Effector CD8-positive, alpha-beta T cell (primary cell): ENCODE measurements around the gene KLHL26.

Source experiments
- DNase-seq: peaks from one replicate; lab custom pipeline; 2025; lab: John Stamatoyannopoulos, UW

KLHL26 gene

DNA sequence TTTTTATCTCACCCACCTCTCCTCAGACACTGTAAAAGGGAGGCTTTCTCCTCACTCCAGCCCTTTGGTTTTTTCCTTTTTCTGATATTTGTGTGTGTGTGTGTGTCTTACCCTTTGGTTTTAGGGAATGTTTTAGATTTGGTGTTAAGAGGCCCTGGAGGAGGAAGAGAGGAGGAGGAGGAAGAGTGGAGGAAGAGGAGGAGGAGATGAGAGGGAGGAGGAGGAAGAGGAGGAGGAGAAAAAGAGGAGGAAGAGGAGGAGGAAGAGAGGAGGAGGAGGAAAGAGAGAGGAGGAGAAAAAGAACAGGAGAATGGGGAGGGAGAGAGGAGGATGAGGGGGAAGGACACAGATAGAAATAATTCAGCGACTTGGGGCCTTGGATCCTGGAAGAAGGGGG lies 10.5 kb downstream of the KLHL26 start:
- no peak for DNase-seq

DNA sequence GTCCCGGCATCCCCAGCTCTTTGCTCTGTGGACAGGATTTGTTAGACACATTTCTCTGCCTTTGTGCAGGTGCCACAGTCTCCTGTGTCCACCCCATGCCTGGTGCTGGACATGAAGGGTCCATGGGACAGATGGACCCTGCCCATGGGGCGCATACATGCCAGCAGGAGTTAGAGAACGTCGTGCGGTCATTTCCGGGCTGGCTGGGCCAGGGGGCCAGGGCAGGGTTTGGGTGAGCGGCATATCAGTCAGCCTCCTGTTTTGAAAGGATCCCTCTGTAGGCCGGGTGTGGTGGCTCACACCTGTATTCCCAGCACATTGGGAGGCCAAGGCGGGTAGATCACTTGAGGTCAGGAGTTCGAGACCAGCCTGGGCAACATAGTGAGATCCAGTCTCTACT lies 11.0 kb downstream of the KLHL26 start:
- DNase-seq: no peak

DNA sequence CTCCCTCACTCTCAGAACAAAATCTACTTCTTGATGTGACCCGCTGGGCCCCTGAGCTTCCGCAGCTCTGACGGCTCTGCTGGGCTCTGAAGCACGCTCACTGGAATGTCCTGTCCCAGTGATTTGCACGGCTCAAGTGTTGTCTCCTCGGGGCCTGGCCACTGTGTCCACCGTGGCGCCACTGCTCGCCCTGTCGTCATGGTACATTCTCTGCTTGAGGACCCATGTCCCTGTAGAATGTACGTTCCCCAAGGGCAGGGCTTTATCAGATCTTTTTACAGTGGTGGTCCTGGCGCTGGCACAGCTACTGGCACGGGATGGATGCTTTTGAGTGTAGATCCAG lies 12.1 kb downstream of the KLHL26 start:
- no peak for DNase-seq

DNA sequence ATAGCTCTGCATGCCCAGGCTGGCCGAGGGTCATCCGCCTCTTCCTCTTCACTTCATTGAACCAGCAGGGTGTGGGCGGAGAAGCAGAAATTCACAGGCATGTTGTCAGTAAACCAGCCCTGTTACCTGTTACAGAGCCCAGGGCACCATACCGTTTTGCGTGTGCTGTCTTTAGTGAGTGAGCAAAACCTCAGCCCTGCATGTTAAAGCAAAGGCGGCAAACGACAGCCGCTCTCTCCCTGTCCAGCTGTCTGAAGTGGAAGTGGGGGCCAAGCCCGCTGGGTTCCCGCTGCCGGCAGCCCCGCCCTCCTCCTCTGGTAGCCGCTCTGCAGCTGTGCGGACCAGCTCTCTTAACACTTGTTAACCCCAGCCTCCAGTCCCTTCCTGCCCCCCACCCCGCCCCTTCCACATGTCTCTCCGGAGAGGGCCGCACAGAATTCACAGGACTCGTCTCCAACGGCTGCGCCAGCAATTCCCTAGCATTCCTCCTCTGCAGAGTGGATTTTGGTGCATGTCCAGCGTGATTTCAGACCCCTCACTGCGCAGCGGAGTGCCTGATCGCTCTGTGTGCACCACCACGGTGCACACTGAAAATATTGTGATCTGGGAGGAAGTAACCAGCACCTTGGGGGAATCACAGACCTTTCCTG lies 12.7 kb downstream of the KLHL26 start:
- no peak for DNase-seq

- DNase-seq: no peak
These were observed 13.2 kb downstream of the KLHL26 start for GRCh38 chr19:18650021-18650390.

- no peak for DNase-seq
These were observed 13.7 kb downstream of the KLHL26 start for GRCh38 chr19:18650468-18651041.

- no peak for DNase-seq
These were observed 14.5 kb downstream of the KLHL26 start for GRCh38 chr19:18651300-18651699.

DNA sequence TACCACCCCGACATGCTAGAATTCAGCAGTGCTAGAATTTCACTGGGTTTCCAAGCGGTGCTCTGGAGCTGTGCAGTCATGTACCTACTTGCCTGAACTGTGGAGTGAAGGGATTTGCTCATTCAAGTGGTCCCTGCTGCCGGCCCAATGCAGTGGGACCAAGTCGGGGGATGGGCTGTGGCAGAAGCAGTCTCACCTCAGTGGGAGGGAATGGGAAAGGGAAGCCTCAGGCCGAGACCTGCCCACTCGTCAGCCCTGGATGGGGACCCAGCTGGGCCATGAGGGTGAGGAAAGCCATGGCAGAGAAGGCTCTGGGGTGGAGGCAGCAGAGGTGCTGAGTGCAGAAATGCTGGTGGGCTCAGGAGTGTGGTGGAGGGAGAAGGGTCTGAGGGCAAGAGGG lies 14.9 kb downstream of the KLHL26 start:
- no peak for DNase-seq

DNA sequence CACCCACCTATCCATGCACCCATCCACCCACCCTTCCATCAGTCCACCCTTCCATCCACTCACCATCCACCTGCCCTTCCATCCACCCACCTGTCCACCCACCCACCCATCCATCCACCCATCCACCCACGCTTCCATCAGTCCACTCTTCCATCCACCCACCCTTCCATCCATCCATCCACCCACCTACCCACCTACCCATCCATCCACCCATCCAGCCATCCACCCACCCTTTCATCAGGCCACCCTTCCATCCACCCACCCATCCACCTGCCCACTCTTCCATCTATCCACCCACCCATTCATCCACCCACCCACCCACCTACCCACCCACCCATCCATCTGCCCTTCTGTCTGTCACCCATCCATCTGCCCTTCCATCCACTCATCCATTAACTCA lies 17.0 kb downstream of the KLHL26 start:
- DNase-seq: no peak

- no peak for DNase-seq
These were observed 17.6 kb downstream of the KLHL26 start for GRCh38 chr19:18654469-18654868.

DNA sequence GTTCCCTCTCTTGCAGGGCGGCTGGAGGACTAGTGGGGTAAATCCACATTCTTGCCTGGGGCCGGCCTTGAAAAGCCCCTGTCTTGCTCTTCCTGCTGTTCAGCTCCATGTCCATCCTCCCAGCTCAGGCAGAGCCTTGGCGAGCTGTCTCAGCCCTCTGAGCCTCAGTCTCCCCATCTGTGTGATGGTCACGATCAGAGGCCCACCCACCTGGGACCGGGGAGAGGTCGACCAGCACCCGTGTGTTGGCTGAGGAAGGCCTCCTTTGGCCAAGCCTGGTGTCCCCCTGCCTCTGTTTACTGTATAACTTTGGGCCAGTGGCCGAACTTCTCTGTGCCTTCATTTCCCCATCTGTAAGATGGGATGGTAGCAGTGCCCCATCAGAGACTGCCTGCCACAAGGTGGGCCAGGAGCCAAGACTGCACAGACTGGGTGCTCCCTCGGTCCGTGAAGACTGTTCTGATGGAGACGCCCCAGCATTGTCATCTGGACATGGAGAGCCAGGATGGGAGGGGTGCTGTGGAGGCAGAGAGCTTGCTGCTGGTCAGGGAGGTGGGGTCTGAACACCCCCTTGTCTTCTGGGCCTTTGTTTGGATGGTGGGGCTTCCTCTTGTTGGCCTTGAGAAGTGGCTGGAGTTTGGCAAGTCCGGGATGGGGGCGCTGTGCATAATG lies 18.5 kb downstream of the KLHL26 start:
- DNase-seq: no peak

GRCh38 chr19:18656337-18657086 lies 19.7 kb downstream of the KLHL26 start:
- DNase-seq: no peak

GRCh38 chr19:18657590-18658365 lies 20.9 kb downstream of the KLHL26 start:
- no peak for DNase-seq

- no peak for DNase-seq
These were observed 21.6 kb downstream of the KLHL26 start for GRCh38 chr19:18658366-18658855.

- DNase-seq: no peak
These were observed 22.6 kb downstream of the KLHL26 start for GRCh38 chr19:18659281-18660050.

DNA sequence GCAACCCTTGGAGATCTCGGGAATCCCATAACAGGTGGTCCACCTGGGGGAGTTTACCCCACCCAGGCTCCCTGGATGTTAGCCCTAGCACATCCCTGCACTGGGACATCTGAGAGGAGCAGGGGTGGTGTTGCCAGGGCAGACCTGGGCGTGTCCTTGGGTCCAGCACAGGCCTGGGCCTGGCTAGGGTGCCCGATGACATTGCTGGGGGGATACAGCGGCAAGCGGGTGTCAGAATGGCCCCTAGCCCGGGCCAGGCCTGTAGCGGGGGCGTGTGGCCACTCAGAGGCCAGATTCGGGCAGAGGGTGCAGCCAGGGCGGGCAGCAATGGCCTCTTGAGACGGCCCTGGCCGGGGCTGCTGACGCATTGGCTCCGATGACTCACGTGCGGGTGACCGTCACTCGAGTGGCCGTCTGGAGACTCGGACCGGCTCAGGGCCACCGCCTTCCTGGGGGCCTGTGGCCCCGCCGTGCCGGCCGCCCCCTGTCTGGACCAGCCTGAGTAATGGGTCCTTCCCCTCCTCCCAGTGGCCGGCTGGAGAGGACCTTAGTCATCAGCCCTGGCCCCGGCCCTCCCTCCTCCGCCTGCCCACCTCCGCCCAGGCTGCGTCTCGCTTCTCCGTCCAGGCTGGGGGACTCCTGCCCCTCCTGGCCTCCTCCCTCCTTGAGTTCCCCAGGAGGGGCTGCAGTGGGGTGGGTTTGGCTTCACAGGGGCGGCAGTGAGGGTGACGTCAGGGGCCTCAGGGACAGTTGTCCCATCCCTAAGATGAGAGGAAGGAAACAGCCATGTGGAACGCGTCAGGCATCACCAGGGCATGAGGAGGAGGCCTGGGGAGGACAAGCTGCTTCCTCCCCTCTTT lies 23.5 kb downstream of the KLHL26 start:
- no peak for DNase-seq

- no peak for DNase-seq
These were observed 24.3 kb downstream of the KLHL26 start for GRCh38 chr19:18660939-18661670.

- no peak for DNase-seq
These were observed 26.3 kb downstream of the KLHL26 start for GRCh38 chr19:18662972-18663732.
